ENCODE data around the gene SSBP3.
"Not testable (repeated sequence)": the region's sequence is repeated elsewhere in the genome, so short reads cannot be mapped to it uniquely, and the experiment has no call there.

Gene SSBP3

GRCh38 chr1:54390655-54391054 is 15.5 kb downstream of the SSBP3 start:
- Histone ChIP-seq H3K36me3 (ENCODE audit: control insufficient read depth, low read depth, low read length) (peaks cover 48% of the 10 kb centered on the region), H3K4me3 (ENCODE audit: low read length) (no peak overlapping the region), H3K27me3 (ENCODE audit: control insufficient read depth, insufficient read depth, low read length) (no peaks in the 10 kb centered on the region), H3K9ac (ENCODE audit: low read length) (no peak overlapping the region), H3K9me3 (ENCODE audit: control insufficient read depth, low read depth, low read length) (no peaks in the 10 kb centered on the region), H3K27ac (ENCODE audit: low read length) (no peak overlapping the region), H3K4me1 (ENCODE audit: control insufficient read depth, low read depth, low read length) (peaks cover 13% of the 10 kb centered on the region)

GRCh38 chr1:54389608-54390007 is 16.6 kb downstream of the SSBP3 start:
- Histone ChIP-seq H3K4me1 (ENCODE audit: control insufficient read depth, low read depth, low read length) (peaks cover 13% of the 10 kb centered on the region), H3K36me3 (ENCODE audit: control insufficient read depth, low read depth, low read length) (peaks cover 40% of the 10 kb centered on the region)
- H3K9ac ChIP-seq (ENCODE audit: low read length); H3K9me3 ChIP-seq (ENCODE audit: control insufficient read depth, low read depth, low read length); H3K27me3 ChIP-seq (ENCODE audit: control insufficient read depth, insufficient read depth, low read length); H3K4me3 ChIP-seq (ENCODE audit: low read length); H3K27ac ChIP-seq (ENCODE audit: low read length): not testable (repeated sequence)

- Histone ChIP-seq H3K4me3 (ENCODE audit: low read length) (no peak overlapping the region), H3K27me3 (ENCODE audit: control insufficient read depth, insufficient read depth, low read length) (no peaks in the 10 kb centered on the region), H3K9ac (ENCODE audit: low read length) (no peak overlapping the region), H3K27ac (ENCODE audit: low read length) (no peak overlapping the region), H3K4me1 (ENCODE audit: control insufficient read depth, low read depth, low read length) (peaks cover 10% of the 10 kb centered on the region), H3K9me3 (ENCODE audit: control insufficient read depth, low read depth, low read length) (no peaks in the 10 kb centered on the region), H3K36me3 (ENCODE audit: control insufficient read depth, low read depth, low read length) (peaks cover 26% of the 10 kb centered on the region)
These were observed 18.8 kb downstream of the SSBP3 start for GRCh38 chr1:54387419-54387818.

GRCh38 chr1:54385727-54386022 is 20.5 kb downstream of the SSBP3 start:
- Histone ChIP-seq H3K9me3 (ENCODE audit: control insufficient read depth, low read depth, low read length) (no peaks in the 10 kb centered on the region), H3K36me3 (ENCODE audit: control insufficient read depth, low read depth, low read length) (peaks cover 12% of the 10 kb centered on the region), H3K4me3 (ENCODE audit: low read length) (no peak overlapping the region), H3K27ac (ENCODE audit: low read length) (no peak overlapping the region), H3K9ac (ENCODE audit: low read length) (no peak overlapping the region), H3K27me3 (ENCODE audit: control insufficient read depth, insufficient read depth, low read length) (no peaks in the 10 kb centered on the region), H3K4me1 (ENCODE audit: control insufficient read depth, low read depth, low read length) (peaks cover 4% of the 10 kb centered on the region)

GRCh38 chr1:54384918-54385726 is 21.1 kb downstream of the SSBP3 start:
- Histone ChIP-seq H3K27ac (ENCODE audit: low read length) (no peak overlapping the region), H3K4me1 (ENCODE audit: control insufficient read depth, low read depth, low read length) (peaks cover 9% of the 10 kb centered on the region), H3K36me3 (ENCODE audit: control insufficient read depth, low read depth, low read length) (peaks cover 12% of the 10 kb centered on the region), H3K9me3 (ENCODE audit: control insufficient read depth, low read depth, low read length) (no peaks in the 10 kb centered on the region), H3K27me3 (ENCODE audit: control insufficient read depth, insufficient read depth, low read length) (no peaks in the 10 kb centered on the region), H3K9ac (ENCODE audit: low read length) (no peak overlapping the region), H3K4me3 (ENCODE audit: low read length) (no peak overlapping the region)

- Histone ChIP-seq H3K9ac (ENCODE audit: low read length) (no peak overlapping the region), H3K4me1 (ENCODE audit: control insufficient read depth, low read depth, low read length) (peaks cover 16% of the 10 kb centered on the region), H3K9me3 (ENCODE audit: control insufficient read depth, low read depth, low read length) (no peaks in the 10 kb centered on the region), H3K27me3 (ENCODE audit: control insufficient read depth, insufficient read depth, low read length) (no peaks in the 10 kb centered on the region), H3K27ac (ENCODE audit: low read length) (no peak overlapping the region), H3K36me3 (ENCODE audit: control insufficient read depth, low read depth, low read length) (peaks cover 12% of the 10 kb centered on the region), H3K4me3 (ENCODE audit: low read length) (no peak overlapping the region)
These were observed 21.7 kb downstream of the SSBP3 start for GRCh38 chr1:54384471-54384870.

- no peak overlapping the region for H3K4me3 ChIP-seq (ENCODE audit: low read length)
- no peaks in the 10 kb centered on the region for H3K27me3 ChIP-seq (ENCODE audit: control insufficient read depth, insufficient read depth, low read length)
- H3K4me1 ChIP-seq (ENCODE audit: control insufficient read depth, low read depth, low read length) = peaks cover 45% of the 10 kb centered on the region
- H3K9ac ChIP-seq (ENCODE audit: low read length) = no peak overlapping the region
- no peaks in the 10 kb centered on the region for H3K9me3 ChIP-seq (ENCODE audit: control insufficient read depth, low read depth, low read length)
- no peak overlapping the region for H3K27ac ChIP-seq (ENCODE audit: low read length)
- no peaks in the 10 kb centered on the region for H3K36me3 ChIP-seq (ENCODE audit: control insufficient read depth, low read depth, low read length)
These were observed 24.7 kb downstream of the SSBP3 start for GRCh38 chr1:54381524-54381923.

GRCh38 chr1:54380290-54380882 is 25.8 kb downstream of the SSBP3 start:
- Histone ChIP-seq H3K27ac (ENCODE audit: low read length) (no peak overlapping the region), H3K4me3 (ENCODE audit: low read length) (no peak overlapping the region), H3K9me3 (ENCODE audit: control insufficient read depth, low read depth, low read length) (no peaks in the 10 kb centered on the region), H3K9ac (ENCODE audit: low read length) (no peak overlapping the region), H3K36me3 (ENCODE audit: control insufficient read depth, low read depth, low read length) (no peaks in the 10 kb centered on the region), H3K4me1 (ENCODE audit: control insufficient read depth, low read depth, low read length) (peaks cover 56% of the 10 kb centered on the region), H3K27me3 (ENCODE audit: control insufficient read depth, insufficient read depth, low read length) (no peaks in the 10 kb centered on the region)

- H3K36me3 ChIP-seq (ENCODE audit: control insufficient read depth, low read depth, low read length) = no peaks in the 10 kb centered on the region
- no peak overlapping the region for H3K4me3 ChIP-seq (ENCODE audit: low read length)
- no peaks in the 10 kb centered on the region for H3K27me3 ChIP-seq (ENCODE audit: control insufficient read depth, insufficient read depth, low read length)
- H3K9me3 ChIP-seq (ENCODE audit: control insufficient read depth, low read depth, low read length) = no peaks in the 10 kb centered on the region
- peaks cover 63% of the 10 kb centered on the region for H3K4me1 ChIP-seq (ENCODE audit: control insufficient read depth, low read depth, low read length)
- H3K9ac ChIP-seq (ENCODE audit: low read length) = peak overlapping the region; percentile 76
- H3K27ac ChIP-seq (ENCODE audit: low read length) = no peak overlapping the region
These were observed 26.5 kb downstream of the SSBP3 start for GRCh38 chr1:54379555-54380289.

GRCh38 chr1:54378874-54379554 is 27.2 kb downstream of the SSBP3 start:
- H3K36me3 ChIP-seq (ENCODE audit: control insufficient read depth, low read depth, low read length) = no peaks in the 10 kb centered on the region
- H3K27ac ChIP-seq (ENCODE audit: low read length) = peak overlapping the region; percentile 86
- H3K27me3 ChIP-seq (ENCODE audit: control insufficient read depth, insufficient read depth, low read length) = no peaks in the 10 kb centered on the region
- H3K9ac ChIP-seq (ENCODE audit: low read length) = peak overlapping the region; percentile 76
- no peaks in the 10 kb centered on the region for H3K9me3 ChIP-seq (ENCODE audit: control insufficient read depth, low read depth, low read length)
- peak overlapping the region; percentile 26 for H3K4me3 ChIP-seq (ENCODE audit: low read length)
- peaks cover 70% of the 10 kb centered on the region for H3K4me1 ChIP-seq (ENCODE audit: control insufficient read depth, low read depth, low read length)

- Histone ChIP-seq H3K9me3 (ENCODE audit: control insufficient read depth, low read depth, low read length) (no peaks in the 10 kb centered on the region), H3K9ac (ENCODE audit: low read length) (peak overlapping the region; percentile 76), H3K4me3 (ENCODE audit: low read length) (peak overlapping the region; percentile 26), H3K4me1 (ENCODE audit: control insufficient read depth, low read depth, low read length) (peaks cover 76% of the 10 kb centered on the region), H3K27ac (ENCODE audit: low read length) (peak overlapping the region; percentile 86), H3K36me3 (ENCODE audit: control insufficient read depth, low read depth, low read length) (no peaks in the 10 kb centered on the region), H3K27me3 (ENCODE audit: control insufficient read depth, insufficient read depth, low read length) (no peaks in the 10 kb centered on the region)
These were observed 27.9 kb downstream of the SSBP3 start for GRCh38 chr1:54378157-54378873.
